Central memory CD8-positive, alpha-beta T cell (primary cell): ENCODE measurements around the gene GTF2IRD1.
A peak's percentile ranks its signal among the peaks of the same experiment; 100 is the strongest.
"Not testable (repeated sequence)": the region's sequence is repeated elsewhere in the genome, so short reads cannot be mapped to it uniquely, and the experiment has no call there.

ENCODE experiments used
- ATAC-seq: fragments of 150-1000 bp; cut with Tn5 transposase; replicated peaks from 2 replicates; pipeline ENCODE4 v1.10.0; 2022; ENCODE audit warnings: mild to moderate bottlenecking, moderate FRiP score, moderate number of reproducible peaks; ENCODE audit not compliant: poor library complexity, severe bottlenecking; ENCODE audit errors: extremely low read depth
- DNase-seq, 2 donors: peaks; one replicate each; pipeline ENCODE4 v3.0.0; 2021; ENCODE audit warnings: low spot score in 2 of 2
- H3K27ac Mint-ChIP-seq: one replicate; pipeline ENCODE4 v1.8.0; 2022; ENCODE audit warnings: low read depth, mild to moderate bottlenecking, moderate library complexity, mixed read lengths
- H3K27me3 Mint-ChIP-seq: one replicate; pipeline ENCODE4 v1.8.0; 2022; ENCODE audit warnings: mixed read lengths
- H3K36me3 Mint-ChIP-seq: one replicate; pipeline ENCODE4 v1.8.0; 2022; ENCODE audit warnings: mild to moderate bottlenecking, moderate library complexity, mixed read lengths; ENCODE audit not compliant: insufficient read depth
- H3K4me1 Mint-ChIP-seq: one replicate; pipeline ENCODE4 v1.8.0; 2022; ENCODE audit warnings: mixed read lengths
- H3K4me3 Mint-ChIP-seq: one replicate; pipeline ENCODE4 v1.8.0; 2022; ENCODE audit warnings: mild to moderate bottlenecking, moderate library complexity, mixed read lengths
- H3K9me3 Mint-ChIP-seq: one replicate; pipeline ENCODE4 v1.8.0; 2022; ENCODE audit warnings: mixed read lengths

GTF2IRD1 gene

DNA sequence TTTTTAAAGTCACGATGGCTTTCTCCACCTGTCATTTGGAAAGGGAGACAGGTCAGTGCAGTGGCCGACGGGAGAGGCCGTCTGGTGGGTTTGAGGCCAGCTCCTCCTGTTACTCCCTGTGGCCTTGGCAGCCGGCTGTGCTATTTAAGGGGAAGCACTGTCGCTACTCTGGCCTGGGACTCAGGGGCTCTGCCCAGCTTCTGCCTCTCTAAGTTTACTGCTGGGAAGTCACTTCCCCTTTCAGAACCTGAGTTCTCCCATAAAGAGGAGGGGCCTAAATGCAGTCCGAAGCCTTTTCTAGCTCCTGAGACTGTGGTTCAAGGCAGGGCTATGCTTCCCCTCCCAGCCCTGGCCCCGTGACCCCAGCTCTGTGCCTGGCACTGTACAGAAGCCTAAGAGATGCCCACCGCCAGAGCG, 99.9 kb downstream of the GTF2IRD1 start:
- H3K4me1 Mint-ChIP-seq, DNase-seq, H3K27ac Mint-ChIP-seq, H3K4me3 Mint-ChIP-seq, ATAC-seq, H3K9me3 Mint-ChIP-seq, H3K36me3 Mint-ChIP-seq, H3K27me3 Mint-ChIP-seq: not testable (repeated sequence)

DNA sequence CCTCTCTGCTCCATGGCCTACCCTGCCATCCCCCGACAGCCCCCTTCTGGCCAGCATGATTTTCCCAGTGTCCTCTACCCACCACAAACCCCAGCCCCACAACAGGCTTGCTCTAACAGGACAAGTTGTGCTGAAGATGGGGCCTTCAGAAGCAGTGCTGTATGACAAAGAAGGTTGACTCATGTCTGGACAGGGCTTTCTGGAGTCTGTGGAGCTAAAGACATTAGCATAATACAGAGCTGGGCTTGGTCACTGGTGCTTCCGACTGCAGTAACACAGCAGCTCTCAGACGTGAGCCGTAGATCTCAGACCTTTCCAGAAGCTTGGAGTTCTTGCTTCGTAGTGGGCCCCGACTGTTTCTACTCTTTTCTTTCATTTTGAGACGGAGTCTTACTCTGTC, 100.5 kb downstream of the GTF2IRD1 start:
- H3K27ac Mint-ChIP-seq, result no peak overlapping the region
- ATAC-seq, result no peak

DNA sequence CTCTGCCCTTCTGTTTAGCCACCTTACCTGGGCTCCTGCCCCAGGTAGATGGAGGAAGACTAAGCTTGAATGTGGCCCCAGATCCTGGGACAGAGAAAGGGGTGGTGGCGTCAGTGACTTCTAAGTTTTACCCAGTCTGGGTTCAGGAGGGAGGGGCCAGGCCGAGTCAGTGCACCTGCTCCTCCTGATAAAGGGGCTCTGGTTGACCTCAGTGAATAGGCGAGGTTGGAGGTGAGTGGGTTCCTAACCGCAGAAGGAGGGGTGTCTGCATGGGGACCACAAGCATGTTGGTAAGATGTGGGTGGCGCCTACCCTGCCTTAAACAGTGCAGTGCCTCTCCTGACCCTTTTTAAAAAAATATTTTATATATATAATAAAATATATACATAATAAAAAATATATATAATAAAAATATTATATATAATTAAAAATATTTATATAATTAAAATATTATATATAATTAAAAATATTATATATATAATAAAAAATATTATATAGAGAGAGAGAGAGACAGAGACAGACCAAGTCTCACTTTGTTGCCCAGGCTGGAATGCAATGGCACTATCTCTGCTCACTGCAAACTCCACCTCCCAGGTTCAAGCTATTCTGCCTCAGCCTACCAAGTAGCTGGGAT, 106.5 kb downstream of the GTF2IRD1 start:
- H3K4me1 Mint-ChIP-seq, result no peaks in the 10 kb centered on the region
- peaks cover 8% of the 10 kb centered on the region for H3K27me3 Mint-ChIP-seq
- no peak overlapping the region for H3K4me3 Mint-ChIP-seq
- no peaks in the 10 kb centered on the region for H3K9me3 Mint-ChIP-seq
- ATAC-seq, result no peak
- DNase-seq, result no peak
- H3K27ac Mint-ChIP-seq, result no peak overlapping the region
- H3K36me3 Mint-ChIP-seq, result no peaks in the 10 kb centered on the region

More for the DNA sequence above, 100.5 kb downstream of the GTF2IRD1 start:
- no peaks in the 10 kb centered on the region for H3K4me1 Mint-ChIP-seq
- no peak overlapping the region for H3K4me3 Mint-ChIP-seq
- H3K36me3 Mint-ChIP-seq, result no peaks in the 10 kb centered on the region
- DNase-seq, result no peak
- no peaks in the 10 kb centered on the region for H3K27me3 Mint-ChIP-seq
- H3K9me3 Mint-ChIP-seq, result no peaks in the 10 kb centered on the region

DNA sequence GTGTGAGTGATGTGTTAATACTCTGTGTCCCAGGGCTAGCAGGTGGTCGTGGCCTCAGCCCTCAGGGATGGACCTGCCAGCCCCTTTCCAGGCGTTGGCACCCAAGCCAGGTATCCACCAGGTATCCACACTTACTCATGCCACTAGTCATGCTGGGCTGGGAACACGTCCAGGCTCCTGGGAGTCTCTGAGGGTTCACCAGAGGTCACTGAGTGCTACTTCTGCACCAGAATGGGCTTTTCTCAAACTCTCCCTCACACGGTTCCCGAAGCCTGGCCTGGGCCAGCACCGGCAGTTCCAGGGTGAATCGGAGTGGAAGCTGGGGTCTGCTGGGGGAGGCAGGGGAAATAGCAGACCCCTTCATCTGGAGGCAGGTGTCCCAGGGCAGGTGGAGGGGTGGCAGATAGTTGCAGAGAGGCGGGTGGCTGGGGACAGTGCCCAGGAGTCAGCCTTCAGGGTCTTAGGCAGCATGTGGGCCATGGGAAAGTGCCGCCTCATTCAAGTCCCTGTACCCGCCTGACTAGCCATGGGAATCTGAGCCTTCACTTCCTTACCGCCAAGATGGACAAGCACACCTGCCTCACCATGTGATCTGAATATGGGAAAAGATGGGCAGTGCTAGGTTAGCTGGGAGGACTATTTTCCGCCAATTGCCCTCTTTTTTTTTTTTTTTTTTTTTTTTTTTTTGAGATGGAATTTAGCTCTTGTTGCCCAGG, 108.3 kb downstream of the GTF2IRD1 start:
- H3K27me3 Mint-ChIP-seq, result peaks cover 12% of the 10 kb centered on the region
- H3K4me3 Mint-ChIP-seq, result no peak overlapping the region
- ATAC-seq, result no peak
- H3K27ac Mint-ChIP-seq, result no peak overlapping the region
- no peaks in the 10 kb centered on the region for H3K36me3 Mint-ChIP-seq
- DNase-seq, result no peak
- H3K4me1 Mint-ChIP-seq, result no peaks in the 10 kb centered on the region
- no peaks in the 10 kb centered on the region for H3K9me3 Mint-ChIP-seq

DNA sequence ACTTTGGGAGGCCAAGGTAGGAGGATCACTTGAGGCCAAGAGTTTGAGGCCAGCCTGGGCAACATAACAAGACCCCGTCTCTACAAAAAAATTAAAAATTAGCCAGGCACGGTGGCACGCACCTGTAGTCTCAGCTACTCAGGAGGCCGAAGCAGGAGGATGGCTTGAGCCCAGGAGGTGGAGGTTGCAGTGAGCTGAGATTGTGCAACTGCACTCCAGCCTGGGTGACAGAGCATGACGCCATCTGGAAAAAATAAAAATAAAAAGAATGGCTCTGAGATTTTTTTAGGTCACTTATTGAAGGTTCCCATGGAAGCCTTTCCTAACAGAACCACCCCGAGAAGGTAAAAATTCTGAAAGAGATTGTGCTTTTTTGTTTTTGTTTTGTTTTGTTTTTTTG, 109.9 kb downstream of the GTF2IRD1 start:
- H3K27ac Mint-ChIP-seq, DNase-seq, H3K9me3 Mint-ChIP-seq, ATAC-seq, H3K36me3 Mint-ChIP-seq, H3K4me1 Mint-ChIP-seq, H3K4me3 Mint-ChIP-seq: not testable (repeated sequence)
- H3K27me3 Mint-ChIP-seq, result peaks cover 26% of the 10 kb centered on the region

DNA sequence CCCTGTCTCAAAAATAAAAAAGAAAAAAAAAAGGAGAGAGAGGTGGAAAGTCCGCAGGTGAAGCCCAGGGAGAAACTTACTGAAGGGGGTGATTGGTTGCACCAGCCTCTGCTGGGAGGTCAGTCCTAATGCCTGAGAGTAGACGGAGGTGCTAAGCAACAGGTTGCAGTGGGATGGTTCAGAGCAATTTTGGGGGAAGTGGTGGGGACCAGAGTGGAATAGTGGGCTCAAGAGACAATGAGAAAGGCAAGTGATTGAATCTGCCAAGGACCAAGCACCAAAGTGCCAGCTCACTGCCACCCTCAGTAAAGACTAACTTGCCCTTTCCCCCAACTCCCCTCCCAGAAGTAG, 113.6 kb downstream of the GTF2IRD1 start:
- H3K27me3 Mint-ChIP-seq, result peaks cover 35% of the 10 kb centered on the region
- H3K27ac Mint-ChIP-seq, result no peak overlapping the region
- no peak overlapping the region for H3K4me3 Mint-ChIP-seq
- no peaks in the 10 kb centered on the region for H3K9me3 Mint-ChIP-seq
- no peak for ATAC-seq
- no peaks in the 10 kb centered on the region for H3K36me3 Mint-ChIP-seq
- H3K4me1 Mint-ChIP-seq, result peaks cover 12% of the 10 kb centered on the region
- no peak for DNase-seq

DNA sequence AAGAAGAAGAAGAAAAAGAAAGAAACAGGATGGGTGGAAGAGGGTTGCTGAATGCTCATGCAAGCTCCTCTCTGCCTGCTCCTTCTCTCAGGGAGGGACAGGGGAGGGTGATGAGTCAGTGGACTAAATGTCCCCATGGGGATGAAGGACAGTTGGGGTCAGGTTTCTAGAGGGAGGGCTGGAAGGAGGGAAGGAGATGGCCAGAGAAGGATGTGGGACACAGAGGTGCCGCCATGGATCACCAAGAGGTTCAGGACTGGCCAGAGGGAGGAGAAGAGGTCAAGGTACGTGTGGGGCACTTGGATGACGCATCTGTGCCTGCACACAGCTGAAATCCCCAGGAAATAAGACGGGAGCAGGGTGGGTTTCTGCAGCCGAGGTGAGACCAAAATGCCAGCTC, 115.0 kb downstream of the GTF2IRD1 start:
- Mint-ChIP-seq H3K4me3 (no peak overlapping the region), H3K36me3 (no peaks in the 10 kb centered on the region), H3K4me1 (peaks cover 12% of the 10 kb centered on the region), H3K27me3 (peaks cover 35% of the 10 kb centered on the region), H3K9me3 (no peaks in the 10 kb centered on the region), H3K27ac (no peak overlapping the region)
- no peak for ATAC-seq
- no peak for DNase-seq

DNA sequence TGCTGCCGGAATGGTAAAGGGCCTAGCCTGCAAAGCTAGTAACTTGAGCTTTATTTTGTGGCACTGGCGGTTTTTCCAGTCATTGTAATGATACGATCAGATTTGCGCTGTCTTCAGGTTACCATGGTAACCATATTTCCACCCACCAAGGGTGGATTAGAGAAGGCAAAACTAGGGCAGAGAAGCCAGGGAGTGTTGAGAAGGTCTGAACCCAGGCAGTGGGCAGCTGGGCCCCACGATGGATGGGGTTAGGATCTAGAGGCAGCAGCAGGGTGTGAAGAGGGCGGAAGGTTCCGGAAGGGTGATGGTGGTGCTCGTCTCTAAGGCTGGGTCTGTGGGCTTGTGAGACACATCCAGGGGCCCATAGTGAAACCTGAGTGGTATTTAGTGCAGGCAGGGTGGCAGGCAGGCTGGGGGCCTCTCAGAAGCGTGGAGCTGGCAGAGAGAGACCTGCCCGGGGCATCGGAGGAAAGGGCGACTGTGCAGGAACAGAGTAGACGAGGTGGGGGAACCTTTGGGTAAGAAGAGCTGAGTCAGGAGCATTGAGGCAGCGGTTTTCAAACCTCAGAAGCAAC, 115.9 kb downstream of the GTF2IRD1 start:
- peaks cover 35% of the 10 kb centered on the region for H3K27me3 Mint-ChIP-seq
- H3K27ac Mint-ChIP-seq, result peak overlapping the region; percentile 65
- no peak overlapping the region for H3K4me3 Mint-ChIP-seq
- peaks cover 12% of the 10 kb centered on the region for H3K4me1 Mint-ChIP-seq
- no peaks in the 10 kb centered on the region for H3K36me3 Mint-ChIP-seq
- DNase-seq, result no peak
- no peak for ATAC-seq
- no peaks in the 10 kb centered on the region for H3K9me3 Mint-ChIP-seq

DNA sequence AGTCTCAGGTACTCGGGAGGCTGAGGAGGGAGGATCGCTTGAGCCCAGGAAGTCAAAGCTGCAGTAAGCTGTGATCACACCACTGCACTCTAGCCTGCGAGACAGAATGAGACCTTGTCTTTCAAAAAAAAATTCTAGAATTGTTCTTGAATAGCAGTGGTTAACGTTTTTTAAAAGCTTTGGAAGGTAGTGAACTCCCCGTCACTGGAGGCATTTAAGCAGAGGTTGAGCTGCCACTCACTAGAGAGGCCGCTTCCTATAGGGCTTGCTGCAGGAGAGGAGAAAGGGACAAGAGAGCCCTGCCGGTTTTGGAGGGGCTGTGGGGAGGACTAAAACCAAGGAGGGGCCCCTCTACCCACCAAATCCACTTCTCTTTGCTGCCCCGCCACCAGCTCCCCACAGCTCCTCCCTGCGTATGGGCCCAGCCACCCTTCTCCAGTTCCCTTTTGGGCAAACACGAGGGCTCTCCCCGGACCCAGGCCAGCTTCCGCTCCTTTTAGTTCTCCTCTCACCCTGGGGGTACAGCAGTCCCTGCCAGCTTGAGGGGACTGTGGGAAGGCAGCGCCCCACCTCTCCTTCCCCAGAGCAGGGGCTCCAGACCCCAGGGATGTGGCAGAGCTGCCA, 116.9 kb downstream of the GTF2IRD1 start:
- Mint-ChIP-seq H3K9me3 (no peaks in the 10 kb centered on the region), H3K27me3 (peaks cover 35% of the 10 kb centered on the region), H3K36me3 (no peaks in the 10 kb centered on the region), H3K4me1 (peaks cover 12% of the 10 kb centered on the region), H3K4me3 (no peak overlapping the region), H3K27ac (no peak overlapping the region)
- DNase-seq (no peak), ATAC-seq (no peak)

DNA sequence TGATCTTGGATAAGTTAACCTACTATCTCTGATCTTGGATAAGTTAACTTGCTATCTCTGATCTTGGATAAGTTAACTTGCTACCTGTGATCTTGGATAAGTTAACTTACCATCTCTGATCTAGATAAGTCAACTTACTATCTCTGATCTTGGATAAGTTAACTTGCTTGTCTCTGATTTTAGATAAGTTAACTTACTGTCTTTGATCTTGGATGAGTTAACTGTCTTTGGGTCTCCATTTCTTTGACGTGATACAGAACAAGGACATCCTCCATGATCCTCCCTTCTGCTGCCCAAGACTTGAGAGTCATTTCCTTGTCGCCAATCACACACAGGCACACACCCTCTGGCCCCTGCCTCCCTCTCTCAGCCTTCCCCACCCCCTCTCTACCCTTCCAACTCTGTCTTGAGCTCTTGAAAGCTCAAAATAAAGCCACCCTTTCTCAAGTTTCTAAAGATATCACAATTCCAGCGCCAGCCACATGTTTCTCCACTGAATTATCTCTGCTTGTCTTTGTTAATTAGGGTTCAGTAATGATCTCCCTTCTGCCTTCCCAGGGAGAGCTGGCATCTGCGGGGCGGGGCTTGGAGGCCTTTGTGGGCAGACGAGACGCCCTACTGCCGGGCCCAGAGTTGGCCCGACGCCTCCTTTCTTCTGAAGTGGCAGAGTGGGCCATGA, 118.7 kb downstream of the GTF2IRD1 start:
- no peak for ATAC-seq
- Mint-ChIP-seq H3K27me3 (peaks cover 27% of the 10 kb centered on the region), H3K4me3 (no peak overlapping the region), H3K36me3 (no peaks in the 10 kb centered on the region), H3K4me1 (peaks cover 12% of the 10 kb centered on the region), H3K9me3 (no peaks in the 10 kb centered on the region), H3K27ac (no peak overlapping the region)
- no peak for DNase-seq

DNA sequence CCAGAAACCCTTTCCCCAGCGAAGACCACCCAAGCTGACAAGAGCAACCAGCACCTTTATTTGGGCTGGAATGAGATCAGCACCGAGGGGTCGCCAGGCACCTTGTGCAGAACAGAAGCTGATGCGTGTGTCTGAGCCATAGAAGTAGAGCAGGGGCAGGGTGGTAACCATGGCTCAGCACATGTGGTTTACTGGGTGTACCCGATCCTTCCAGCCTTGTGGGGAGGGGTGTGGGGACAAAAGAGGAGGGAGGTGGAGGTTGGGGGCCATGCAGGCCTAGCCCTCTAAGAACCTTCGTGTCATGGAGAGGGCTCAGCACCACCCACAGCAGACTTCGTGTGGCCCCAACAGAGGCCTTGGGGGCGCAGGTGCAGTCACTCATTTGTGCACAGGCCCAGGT, 119.8 kb downstream of the GTF2IRD1 start:
- Mint-ChIP-seq H3K4me3 (no peak overlapping the region), H3K9me3 (no peaks in the 10 kb centered on the region), H3K27me3 (peaks cover 18% of the 10 kb centered on the region), H3K27ac (no peak overlapping the region), H3K4me1 (peaks cover 11% of the 10 kb centered on the region), H3K36me3 (no peaks in the 10 kb centered on the region)
- ATAC-seq, result no peak
- no peak for DNase-seq

DNA sequence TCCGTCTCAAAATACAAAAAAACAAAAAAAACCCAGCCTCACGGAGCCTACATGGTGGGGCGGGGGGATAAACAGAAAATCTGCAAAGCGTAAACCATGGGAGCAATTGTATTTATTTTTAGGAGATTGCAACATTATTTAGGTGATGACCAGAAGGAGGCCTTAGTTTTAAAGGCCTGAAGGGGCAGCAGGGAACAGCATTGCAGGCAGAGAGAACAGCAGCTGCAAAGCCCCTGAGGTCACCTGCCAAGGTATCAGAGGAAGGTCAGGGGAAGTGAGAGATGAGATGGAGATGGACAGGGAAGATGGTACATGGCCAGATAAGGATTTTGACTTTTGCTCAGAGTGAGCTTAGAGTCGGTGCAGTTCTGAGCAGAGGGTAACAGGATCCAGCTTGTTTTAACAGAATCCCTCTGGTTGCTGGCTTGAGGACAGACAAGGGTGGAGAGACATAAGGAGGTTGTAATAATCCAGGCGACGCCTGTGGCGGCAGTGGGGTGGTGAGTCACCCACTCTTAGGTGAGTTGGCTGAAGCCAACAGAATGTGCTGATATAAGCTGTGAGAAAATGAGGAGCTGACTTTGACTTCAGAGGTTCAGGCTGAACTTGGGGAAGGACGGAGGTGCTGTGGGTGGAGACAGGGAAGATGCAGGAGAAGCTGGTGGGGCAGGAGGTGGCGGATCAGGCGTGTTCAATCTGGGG, 121.5 kb downstream of the GTF2IRD1 start:
- no peaks in the 10 kb centered on the region for H3K36me3 Mint-ChIP-seq
- no peaks in the 10 kb centered on the region for H3K9me3 Mint-ChIP-seq
- no peak for DNase-seq
- no peaks in the 10 kb centered on the region for H3K4me1 Mint-ChIP-seq
- ATAC-seq, result no peak
- no peak overlapping the region for H3K27ac Mint-ChIP-seq
- peaks cover under 1% of the 10 kb centered on the region for H3K27me3 Mint-ChIP-seq
- no peak overlapping the region for H3K4me3 Mint-ChIP-seq
